Psoas muscle (tissue), 7 donors: ENCODE measurements around the gene LTA4H. TPM values are rescaled to one million over a fixed set of nuclear protein-coding genes. Genes with fewer than 3 reads are reported as not detected.

Source experiments
- polyA plus RNA-seq, 3 donors: library from polyadenylated mRNA; stranded (reverse); fragments of 200-250 nt; gene quantifications; one replicate each; pipeline ENCODE4 v1.2.3, GENCODE V29; 2013
- total RNA-seq, 4 donors: library from RNA; stranded (reverse); fragmentation: NEBNext Ultra II Directional in 2 of 4; extraction: Animal tissue kit (Norgen Biotek cat#: 25700) in 2 of 4; gene quantifications; one replicate each; pipeline versions ENCODE4 v1.2.1 to v1.2.4, GENCODE V29; 2021 to 2023
- donor health status: healthy with polysubstance abuse.
- donor health status: DM: no; HTN: no; CAD: no; lungs with moderate emphysema.
- donor health status: Bipolar disorder and iron deficiency.
- donor health status: healthy.
- donor health status: DM: no; HTN: no; CAD: no.
- donor health status: DM: no; HTN: no; CAD: no.
- donor health status: DM: yes; HTN: yes; CAD: no.

The LTA4H gene
- total and polyA plus RNA-seq, 7 donors = 18.6 to 51.2 (median 31.3) TPM

Other genes with a start within 250 kb of the LTA4H start
- 10 to 100 TPM in 1 of 4 donors, 1 to 10 TPM in 3; 3.9 to 13.3 (median 5.4) TPM for gene NTN4, start 244.8 kb downstream of the LTA4H start, total RNA-seq
- gene NTN4, start 244.8 kb downstream of the LTA4H start, polyA plus RNA-seq = 1 to 10 TPM; 2.9 to 4.3 (median 3.8) TPM
- gene SNRPF, start 176.6 kb downstream of the LTA4H start, total RNA-seq = 10 to 100 TPM in 3 of 4 donors, 1 to 10 TPM in 1; 8.8 to 13.7 (median 11.3) TPM
- 10 to 100 TPM; 16.3 to 40.8 (median 24.2) TPM for gene SNRPF, start 176.6 kb downstream of the LTA4H start, polyA plus RNA-seq
- gene CCDC38, start 93.0 kb downstream of the LTA4H start, total RNA-seq = under 1 TPM in 2 of 4 donors, not detected in 2; 0.08 to 0.30 TPM
- under 1 TPM in 1 of 3 donors, not detected in 2; 0.04 TPM for gene CCDC38, start 93.0 kb downstream of the LTA4H start, polyA plus RNA-seq
- gene AMDHD1, start 92.3 kb downstream of the LTA4H start, total RNA-seq = 1 to 10 TPM in 1 of 4 donors, under 1 TPM in 3; 0.20 to 1.0 (median 0.47) TPM
- 1 to 10 TPM in 1 of 3 donors, under 1 TPM in 2; 0.18 to 1.1 (median 0.45) TPM for gene AMDHD1, start 92.3 kb downstream of the LTA4H start, polyA plus RNA-seq
- gene HAL, start 39.2 kb downstream of the LTA4H start, total RNA-seq = under 1 TPM in 2 of 4 donors, not detected in 2; 0.32 to 0.34 TPM
- under 1 TPM; 0.04 to 0.10 (median 0.05) TPM for gene HAL, start 39.2 kb downstream of the LTA4H start, polyA plus RNA-seq
- 10 to 100 TPM in 2 of 4 donors, 1 to 10 TPM in 2; 7.8 to 12.6 (median 10.0) TPM for gene ELK3, start 158.8 kb upstream of the LTA4H start, total RNA-seq
- gene ELK3, start 158.8 kb upstream of the LTA4H start, polyA plus RNA-seq = 10 to 100 TPM in 1 of 3 donors, 1 to 10 TPM in 2; 3.7 to 13.9 (median 4.8) TPM